ENCODE measurements around the gene ARMCX1. TPM values are rescaled to one million over a fixed set of nuclear protein-coding genes. Genes with fewer than 3 reads are reported as not detected.
A peak's percentile ranks its signal among the peaks of the same experiment; 100 is the strongest.
"Not testable (repeated sequence)": the region's sequence is repeated elsewhere in the genome, so short reads cannot be mapped to it uniquely, and the experiment has no call there.

Gene ARMCX1
- total RNA-seq: 10 to 100 TPM; 25.6 to 49.2 (median 34.5) TPM

DNA sequence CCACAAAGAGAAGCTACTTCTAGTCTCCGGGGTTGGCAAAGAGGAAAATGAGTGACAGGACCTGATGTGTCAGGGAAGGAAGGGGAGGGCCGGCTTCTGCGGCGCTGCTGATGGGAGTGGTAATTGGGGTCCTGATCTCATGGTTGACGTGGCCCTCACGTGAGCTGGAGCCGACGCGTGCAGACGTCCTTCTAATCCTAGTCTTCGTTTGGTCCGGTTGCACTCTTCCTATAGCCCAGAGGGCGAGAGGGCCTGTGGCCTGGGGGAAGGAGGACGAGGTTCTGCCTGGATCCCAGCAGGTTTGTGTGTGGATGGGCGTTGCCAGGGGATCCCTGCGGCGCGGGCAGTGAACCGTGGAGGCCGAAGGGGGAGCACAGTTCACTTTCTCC, at the start of gene ARMCX1:
TSS of gene ARMCX1 (plus strand) at position 186 of the 389 bp plus-strand sequence. CDS start 2,384 bp downstream, outside the sequence.
- peaks cover 0 to 14% of the 10 kb centered on the region in 2 donors for H3K36me3 ChIP-seq
- WGBS, 2 donors (ENCODE audit: low coverage in 1 of 2): 0 to 19% methylated on average over 1 to 11 of the region's 20 CpGs
- H3K27me3 ChIP-seq: no peaks in the 10 kb centered on the region
- peak; percentile 55 to 62 for TF ChIP-seq POLR2A (IDR thresholded peaks at IDR 0.05)
- TF ChIP-seq POLR2AphosphoS5 (IDR thresholded peaks at IDR 0.05): peak; percentile 86
- TF ChIP-seq, protein P1, sequence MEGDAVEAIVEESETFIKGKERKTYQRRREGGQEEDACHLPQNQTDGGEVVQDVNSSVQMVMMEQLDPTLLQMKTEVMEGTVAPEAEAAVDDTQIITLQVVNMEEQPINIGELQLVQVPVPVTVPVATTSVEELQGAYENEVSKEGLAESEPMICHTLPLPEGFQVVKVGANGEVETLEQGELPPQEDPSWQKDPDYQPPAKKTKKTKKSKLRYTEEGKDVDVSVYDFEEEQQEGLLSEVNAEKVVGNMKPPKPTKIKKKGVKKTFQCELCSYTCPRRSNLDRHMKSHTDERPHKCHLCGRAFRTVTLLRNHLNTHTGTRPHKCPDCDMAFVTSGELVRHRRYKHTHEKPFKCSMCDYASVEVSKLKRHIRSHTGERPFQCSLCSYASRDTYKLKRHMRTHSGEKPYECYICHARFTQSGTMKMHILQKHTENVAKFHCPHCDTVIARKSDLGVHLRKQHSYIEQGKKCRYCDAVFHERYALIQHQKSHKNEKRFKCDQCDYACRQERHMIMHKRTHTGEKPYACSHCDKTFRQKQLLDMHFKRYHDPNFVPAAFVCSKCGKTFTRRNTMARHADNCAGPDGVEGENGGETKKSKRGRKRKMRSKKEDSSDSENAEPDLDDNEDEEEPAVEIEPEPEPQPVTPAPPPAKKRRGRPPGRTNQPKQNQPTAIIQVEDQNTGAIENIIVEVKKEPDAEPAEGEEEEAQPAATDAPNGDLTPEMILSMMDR (IDR thresholded peaks at IDR 0.05): no peak
- ATAC-seq: peak; percentile 95
- peak within 1 kb of the TSS; percentile 73 to 90 (median 88) for H3K27ac ChIP-seq
- peak within 1 kb of the TSS; percentile 61 to 65 for H3K4me3 ChIP-seq
- peaks cover 0 to 17% (median 0%) of the 10 kb centered on the region in 3 donors for H3K4me1 ChIP-seq
- H3K9me3 ChIP-seq: no peaks in the 10 kb centered on the region

DNA sequence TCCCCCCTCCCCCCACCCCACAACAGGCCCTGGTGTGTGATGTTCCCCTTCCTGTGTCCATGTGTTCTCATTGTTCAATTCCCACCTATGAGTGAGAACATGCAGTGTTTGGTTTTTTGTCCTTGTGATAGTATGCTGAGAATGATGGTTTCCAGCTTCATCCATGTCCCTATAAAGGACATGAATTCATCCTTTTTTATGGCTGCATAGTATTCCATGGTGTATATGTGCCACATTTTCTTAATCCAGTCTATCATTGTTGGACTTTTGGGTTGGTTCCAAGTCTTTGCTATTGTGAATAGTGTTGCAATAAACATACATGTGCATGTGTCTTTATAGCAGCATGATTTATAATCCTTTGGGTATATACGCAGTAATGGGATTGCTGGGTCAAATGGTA, 47.4 kb upstream of the ARMCX1 start:
- not testable (repeated sequence) for ATAC-seq, H3K4me3 ChIP-seq, H3K27ac ChIP-seq, H3K4me1 ChIP-seq, H3K9me3 ChIP-seq, H3K27me3 ChIP-seq
- WGBS, 2 donors (ENCODE audit: low coverage in 1 of 2): 80% methylated on average over 1 of the region's 1 CpG; no CpG with 5 or more reads in 1 of the 2 donors
- H3K36me3 ChIP-seq: peaks cover 0 to 40% of the 10 kb centered on the region in 2 donors

DNA sequence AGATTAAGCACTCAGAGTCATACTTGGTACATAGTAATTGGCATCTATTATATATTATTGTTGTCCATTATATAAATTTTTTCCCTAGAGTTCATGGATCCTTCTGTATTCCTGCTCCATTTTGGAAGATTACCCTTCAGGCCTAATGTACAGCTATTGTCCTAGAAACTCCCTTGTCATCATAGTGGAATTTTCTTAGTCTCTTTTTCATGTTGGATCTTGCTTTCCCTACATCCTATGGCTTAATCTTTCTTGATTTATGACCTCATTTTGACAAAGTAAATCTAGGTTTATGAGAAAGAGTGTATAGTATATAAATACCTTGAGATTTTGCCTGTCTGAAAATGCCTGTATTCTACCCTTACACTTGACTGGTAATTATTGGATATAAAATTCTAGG, 43.0 kb upstream of the ARMCX1 start:
- Histone ChIP-seq H3K9me3 (no peaks in the 10 kb centered on the region), H3K27ac (no peak overlapping the region), H3K36me3 (peaks cover 0 to 35% of the 10 kb centered on the region in 2 donors), H3K4me3 (no peak overlapping the region), H3K27me3 (no peaks in the 10 kb centered on the region), H3K4me1 (no peaks in the 10 kb centered on the region)
- TF ChIP-seq POLR2A (IDR thresholded peaks at IDR 0.05): no peak
- TF ChIP-seq, protein P1 (IDR thresholded peaks at IDR 0.05): no peak
- no peak for TF ChIP-seq POLR2AphosphoS5 (IDR thresholded peaks at IDR 0.05)
- no peak for TF ChIP-seq EP300 (IDR thresholded peaks at IDR 0.05)
- ATAC-seq: no peak

DNA sequence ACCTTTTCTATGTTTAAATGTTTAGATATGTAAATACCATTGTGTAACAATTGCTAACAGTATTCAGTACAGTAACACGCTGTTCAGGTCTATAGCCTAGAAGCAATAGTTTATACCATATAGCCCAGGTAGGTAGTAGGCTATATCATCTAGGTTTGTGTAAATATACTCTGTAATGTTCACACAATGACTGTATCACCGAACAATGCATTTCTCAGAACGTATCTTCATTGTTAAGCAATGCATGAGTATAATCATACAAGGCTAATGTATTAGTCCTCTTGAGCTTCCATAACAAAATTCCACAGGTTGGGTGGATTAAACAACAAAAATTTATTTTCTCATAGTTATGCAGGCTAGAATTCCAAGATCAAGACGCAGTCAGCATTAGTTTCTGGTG, 42.4 kb upstream of the ARMCX1 start:
- no peak for TF ChIP-seq POLR2AphosphoS5 (IDR thresholded peaks at IDR 0.05)
- TF ChIP-seq POLR2A (IDR thresholded peaks at IDR 0.05): no peak
- TF ChIP-seq, protein P1 (IDR thresholded peaks at IDR 0.05): no peak
- no peak for TF ChIP-seq EP300 (IDR thresholded peaks at IDR 0.05)
- 89 to 100% methylated on average over 2 to 4 of the region's 4 CpGs for WGBS, 2 donors (ENCODE audit: low coverage in 1 of 2)
- H3K9me3 ChIP-seq: no peaks in the 10 kb centered on the region

DNA sequence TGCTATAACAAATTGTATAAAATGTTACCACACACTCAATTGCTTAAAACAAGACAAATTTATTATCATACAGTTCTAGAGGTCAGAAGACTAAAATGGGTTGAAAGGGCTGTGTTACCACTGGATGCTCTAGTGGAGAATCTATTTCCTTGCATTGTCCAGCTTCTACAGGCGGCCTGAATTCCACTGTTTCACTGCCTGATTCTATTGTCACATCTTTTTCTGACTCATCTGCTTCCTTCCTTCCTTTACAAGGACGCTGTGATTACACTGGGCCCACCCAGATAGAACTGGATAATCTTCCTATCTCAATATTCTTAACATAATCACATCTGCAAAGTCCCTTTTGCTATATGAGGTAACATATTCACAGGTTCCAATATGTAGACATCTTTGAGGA, 19.4 kb upstream of the ARMCX1 start:
- Histone ChIP-seq H3K9me3 (no peaks in the 10 kb centered on the region), H3K27me3 (no peaks in the 10 kb centered on the region), H3K4me1 (no peaks in the 10 kb centered on the region), H3K27ac (no peak overlapping the region), H3K36me3 (peaks cover 0 to 10% of the 10 kb centered on the region in 2 donors), H3K4me3 (no peak overlapping the region)
- TF ChIP-seq, protein P1 (IDR thresholded peaks at IDR 0.05): no peak
- TF ChIP-seq EP300 (IDR thresholded peaks at IDR 0.05) (no peak), POLR2AphosphoS5 (IDR thresholded peaks at IDR 0.05) (no peak), POLR2A (IDR thresholded peaks at IDR 0.05) (no peak)
- ATAC-seq: no peak
- 48 to 71% methylated on average over 2 of the region's 2 CpGs for WGBS, 2 donors (ENCODE audit: low coverage in 1 of 2)

More for the DNA sequence above, 42.4 kb upstream of the ARMCX1 start:
- H3K27ac ChIP-seq: no peak overlapping the region
- H3K4me3 ChIP-seq: no peak overlapping the region
- H3K27me3 ChIP-seq: no peaks in the 10 kb centered on the region
- peaks cover 0 to 35% of the 10 kb centered on the region in 2 donors for H3K36me3 ChIP-seq
- ATAC-seq: no peak
- H3K4me1 ChIP-seq: no peaks in the 10 kb centered on the region

Data from gastroesophageal sphincter (tissue), 4 donors.